Activated CD4-positive, alpha-beta T cell treated with anti-CD3 and anti-CD28 coated beads, Interleukin-2, amount 10 ng/mL, durations not matched to agents 24 days and 14 days (primary cell): Measurements from ENCODE around the gene DLL1. TPM values are rescaled to one million over a fixed set of nuclear protein-coding genes. Genes with fewer than 3 reads are reported as not detected.
A peak's percentile ranks its signal among the peaks of the same experiment; 100 is the strongest.
"Not testable (repeated sequence)": the region's sequence is repeated elsewhere in the genome, so short reads cannot be mapped to it uniquely, and the experiment has no call there.

Experiments
- DNase-seq: peaks from one replicate; pipeline ENCODE4 v3.0.0; 2022
- H3K27ac Mint-ChIP-seq: one replicate; pipeline ENCODE4 v1.8.0; 2022; ENCODE audit warnings: mild to moderate bottlenecking, mixed read lengths
- H3K27me3 Mint-ChIP-seq: one replicate; pipeline ENCODE4 v1.8.0; 2022; ENCODE audit warnings: mixed read lengths
- H3K36me3 Mint-ChIP-seq: one replicate; pipeline ENCODE4 v1.8.0; 2022; ENCODE audit warnings: low read depth, mild to moderate bottlenecking, mixed read lengths
- H3K4me1 Mint-ChIP-seq: one replicate; pipeline ENCODE4 v1.8.0; 2021; ENCODE audit warnings: mixed read lengths
- H3K4me3 Mint-ChIP-seq: one replicate; pipeline ENCODE4 v1.8.0; 2022; ENCODE audit warnings: mild to moderate bottlenecking, moderate library complexity, mixed read lengths
- H3K9me3 Mint-ChIP-seq: one replicate; pipeline ENCODE4 v1.8.0; 2021; ENCODE audit warnings: mixed read lengths
- intact Hi-C: fragments of 100-400 bp; cut with micrococcal nuclease; formaldehyde crosslinking; loops from one replicate; pipeline ENCODE4 v1.15.1; 2023
- total RNA-seq: library from RNA; stranded (reverse); gene quantifications from 2 replicates; pipeline ENCODE4 v1.2.3, GENCODE V29; 2022

DLL1 gene
- total RNA-seq, 1 donor from 2014 or later = not detected

- Mint-ChIP-seq H3K4me1 (peaks cover 12% of the 10 kb centered on the region), H3K9me3 (no peaks in the 10 kb centered on the region), H3K36me3 (no peaks in the 10 kb centered on the region), H3K27ac (no peak overlapping the region), H3K27me3 (peaks cover 61% of the 10 kb centered on the region), H3K4me3 (no peak overlapping the region)
- intact Hi-C loops = no loop called here
- DNase-seq = no peak
These were observed 17.7 kb downstream of the DLL1 start for GRCh38 chr6:170273191-170273590.

GRCh38 chr6:170272341-170273065 is 18.4 kb downstream of the DLL1 start:
- Mint-ChIP-seq H3K27ac (no peak overlapping the region), H3K36me3 (no peaks in the 10 kb centered on the region)
- intact Hi-C loops = no loop called here

GRCh38 chr6:170271771-170272314 is 19.0 kb downstream of the DLL1 start:
- peak; percentile 91 for DNase-seq
- intact Hi-C loops = no loop called here
- Mint-ChIP-seq H3K36me3 (no peaks in the 10 kb centered on the region), H3K9me3 (no peaks in the 10 kb centered on the region), H3K4me3 (peak overlapping the region; percentile 70), H3K27me3 (peaks cover 59% of the 10 kb centered on the region), H3K4me1 (peaks cover 12% of the 10 kb centered on the region), H3K27ac (peak overlapping the region; percentile 32)

More at GRCh38 chr6:170272341-170273065, 18.4 kb downstream of the DLL1 start:
- Mint-ChIP-seq H3K9me3 (no peaks in the 10 kb centered on the region), H3K27me3 (peaks cover 63% of the 10 kb centered on the region), H3K4me1 (peaks cover 12% of the 10 kb centered on the region), H3K4me3 (peak overlapping the region; percentile 70)
- DNase-seq = no peak

GRCh38 chr6:170270984-170271593 is 19.8 kb downstream of the DLL1 start:
- H3K36me3 Mint-ChIP-seq = no peaks in the 10 kb centered on the region
- no peak for DNase-seq
- H3K27ac Mint-ChIP-seq = peak overlapping the region; percentile 32
- peaks cover 12% of the 10 kb centered on the region for H3K4me1 Mint-ChIP-seq
- no peaks in the 10 kb centered on the region for H3K9me3 Mint-ChIP-seq
- H3K4me3 Mint-ChIP-seq = peak overlapping the region; percentile 70
- intact Hi-C loops = no loop called here
- H3K27me3 Mint-ChIP-seq = peaks cover 54% of the 10 kb centered on the region

GRCh38 chr6:170269846-170270541 is 20.9 kb downstream of the DLL1 start:
- no peaks in the 10 kb centered on the region for H3K9me3 Mint-ChIP-seq
- H3K27ac Mint-ChIP-seq = no peak overlapping the region
- H3K4me1 Mint-ChIP-seq = peaks cover 12% of the 10 kb centered on the region
- peaks cover 54% of the 10 kb centered on the region for H3K27me3 Mint-ChIP-seq
- H3K4me3 Mint-ChIP-seq = no peak overlapping the region
- no peak for DNase-seq
- intact Hi-C loops = no loop called here
- H3K36me3 Mint-ChIP-seq = no peaks in the 10 kb centered on the region

- H3K9me3 Mint-ChIP-seq = no peaks in the 10 kb centered on the region
- DNase-seq = no peak
- H3K36me3 Mint-ChIP-seq = no peaks in the 10 kb centered on the region
- intact Hi-C loops = no loop called here
- H3K27ac Mint-ChIP-seq = no peak overlapping the region
- peaks cover 12% of the 10 kb centered on the region for H3K4me1 Mint-ChIP-seq
- H3K27me3 Mint-ChIP-seq = peaks cover 55% of the 10 kb centered on the region
- H3K4me3 Mint-ChIP-seq = no peak overlapping the region
These were observed 21.6 kb downstream of the DLL1 start for GRCh38 chr6:170269151-170269845.

GRCh38 chr6:170268216-170269129 is 22.4 kb downstream of the DLL1 start:
- no peak overlapping the region for H3K27ac Mint-ChIP-seq
- H3K4me1 Mint-ChIP-seq = peaks cover 10% of the 10 kb centered on the region
- no peak overlapping the region for H3K4me3 Mint-ChIP-seq
- intact Hi-C loops = no loop called here
- no peaks in the 10 kb centered on the region for H3K9me3 Mint-ChIP-seq
- no peaks in the 10 kb centered on the region for H3K36me3 Mint-ChIP-seq
- peaks cover 51% of the 10 kb centered on the region for H3K27me3 Mint-ChIP-seq
- no peak for DNase-seq

GRCh38 chr6:170267688-170268087 is 23.2 kb downstream of the DLL1 start:
- Mint-ChIP-seq H3K27ac (no peak overlapping the region), H3K27me3 (peaks cover 54% of the 10 kb centered on the region), H3K36me3 (no peaks in the 10 kb centered on the region), H3K4me3 (no peak overlapping the region), H3K4me1 (peaks cover 10% of the 10 kb centered on the region), H3K9me3 (no peaks in the 10 kb centered on the region)
- DNase-seq = no peak
- intact Hi-C loops = no loop called here

- DNase-seq = no peak
- no peaks in the 10 kb centered on the region for H3K36me3 Mint-ChIP-seq
- H3K9me3 Mint-ChIP-seq = no peaks in the 10 kb centered on the region
- no peak overlapping the region for H3K4me3 Mint-ChIP-seq
- H3K27ac Mint-ChIP-seq = no peak overlapping the region
- intact Hi-C loops = no loop called here
- peaks cover 45% of the 10 kb centered on the region for H3K27me3 Mint-ChIP-seq
- no peaks in the 10 kb centered on the region for H3K4me1 Mint-ChIP-seq
These were observed 24.6 kb downstream of the DLL1 start for GRCh38 chr6:170266061-170266825.

- DNase-seq = no peak
- Mint-ChIP-seq H3K27me3 (peaks cover 39% of the 10 kb centered on the region), H3K4me1 (no peaks in the 10 kb centered on the region), H3K36me3 (no peaks in the 10 kb centered on the region), H3K9me3 (no peaks in the 10 kb centered on the region), H3K27ac (no peak overlapping the region), H3K4me3 (no peak overlapping the region)
- intact Hi-C loops = no loop called here
These were observed 25.2 kb downstream of the DLL1 start for GRCh38 chr6:170265655-170266054.

- intact Hi-C loops, H3K36me3 Mint-ChIP-seq, H3K4me1 Mint-ChIP-seq, H3K4me3 Mint-ChIP-seq, DNase-seq, H3K9me3 Mint-ChIP-seq, H3K27ac Mint-ChIP-seq: not testable (repeated sequence)
- H3K27me3 Mint-ChIP-seq = peaks cover 33% of the 10 kb centered on the region
These were observed 26.2 kb downstream of the DLL1 start for GRCh38 chr6:170264644-170265043.

- no peak overlapping the region for H3K4me3 Mint-ChIP-seq
- no peaks in the 10 kb centered on the region for H3K4me1 Mint-ChIP-seq
- H3K27me3 Mint-ChIP-seq = peaks cover 30% of the 10 kb centered on the region
- intact Hi-C loops = no loop called here
- H3K27ac Mint-ChIP-seq = no peak overlapping the region
- DNase-seq = no peak
- no peaks in the 10 kb centered on the region for H3K36me3 Mint-ChIP-seq
- H3K9me3 Mint-ChIP-seq = no peaks in the 10 kb centered on the region
These were observed 26.8 kb downstream of the DLL1 start for GRCh38 chr6:170264086-170264485.
